ENCODE measurements around the gene PIP5K1B.

The PIP5K1B gene

GRCh38 chr9:68949271-68950000 is 244.4 kb downstream of the PIP5K1B start:
- TF ChIP-seq CTCF (IDR thresholded peaks at IDR 0.05; ENCODE audit: control insufficient read depth, insufficient read depth, low read depth, low read length, missing control alignments) = no peak
- no peak for DNase-seq (ENCODE audit: low read depth)
- H3K4me3 ChIP-seq (ENCODE audit: control insufficient read depth, low read depth, low read length) = no peak overlapping the region

GRCh38 chr9:68950188-68950587 is 245.1 kb downstream of the PIP5K1B start:
- no peak overlapping the region for H3K4me3 ChIP-seq (ENCODE audit: control insufficient read depth, low read depth, low read length)
- TF ChIP-seq CTCF (IDR thresholded peaks at IDR 0.05; ENCODE audit: control insufficient read depth, insufficient read depth, low read depth, low read length, missing control alignments) = no peak
- no peak for DNase-seq (ENCODE audit: low read depth)

- TF ChIP-seq CTCF (IDR thresholded peaks at IDR 0.05; ENCODE audit: control insufficient read depth, insufficient read depth, low read depth, low read length, missing control alignments) = no peak
- no peak for DNase-seq (ENCODE audit: low read depth)
- no peak overlapping the region for H3K4me3 ChIP-seq (ENCODE audit: control insufficient read depth, low read depth, low read length)
Measured at GRCh38 chr9:68950689-68951088, 245.6 kb downstream of the PIP5K1B start.

- H3K4me3 ChIP-seq (ENCODE audit: control insufficient read depth, low read depth, low read length) = no peak overlapping the region
- no peak for TF ChIP-seq CTCF (IDR thresholded peaks at IDR 0.05; ENCODE audit: control insufficient read depth, insufficient read depth, low read depth, low read length, missing control alignments)
- no peak for DNase-seq (ENCODE audit: low read depth)
Measured at GRCh38 chr9:68951879-68952659, 247.0 kb downstream of the PIP5K1B start.

GRCh38 chr9:68953771-68954170 is 248.7 kb downstream of the PIP5K1B start:
- no peak for DNase-seq (ENCODE audit: low read depth)
- no peak overlapping the region for H3K4me3 ChIP-seq (ENCODE audit: control insufficient read depth, low read depth, low read length)
- no peak for TF ChIP-seq CTCF (IDR thresholded peaks at IDR 0.05; ENCODE audit: control insufficient read depth, insufficient read depth, low read depth, low read length, missing control alignments)

- TF ChIP-seq CTCF (IDR thresholded peaks at IDR 0.05; ENCODE audit: control insufficient read depth, insufficient read depth, low read depth, low read length, missing control alignments) = no peak
Measured at GRCh38 chr9:68955330-68955729, 250.3 kb downstream of the PIP5K1B start.

More at GRCh38 chr9:68955330-68955729, 250.3 kb downstream of the PIP5K1B start:
- no peak overlapping the region for H3K4me3 ChIP-seq (ENCODE audit: control insufficient read depth, low read depth, low read length)
- no peak for DNase-seq (ENCODE audit: low read depth)

Measured in AG09309 (cell line).